Bronchial epithelial cell (primary cell): ENCODE results near the gene WIPF3. TPM values are rescaled to one million over a fixed set of nuclear protein-coding genes. Genes with fewer than 3 reads are reported as not detected.
A peak's percentile ranks its signal among the peaks of the same experiment; 100 is the strongest.

Experiments used
- DNase-seq: peaks from one replicate; pipeline ENCODE4 v3.0.0-alpha.2; 2010; ENCODE audit warnings: low read depth
- FAIRE-seq: peaks from 2 replicates; lab custom pipeline; 2011; peaks lifted over from hg19 to GRCh38; lab: Jason Lieb, UNC
- H3K27me3 ChIP-seq: 2 replicates; pipeline ENCODE4 v1.5.1; 2011; ENCODE audit warnings: low read length; ENCODE audit not compliant: control insufficient read depth, insufficient read depth
- H3K36me3 ChIP-seq: 2 replicates; pipeline ENCODE4 v1.5.1; 2011; ENCODE audit warnings: low read length; ENCODE audit not compliant: control insufficient read depth, insufficient read depth
- H3K4me3 ChIP-seq: 2 replicates; pipeline ENCODE4 v1.5.1; 2011; ENCODE audit warnings: mild to moderate bottlenecking, low read depth, low read length, control low read depth
- total RNA-seq: library from RNA; depleted of rRNA; stranded (reverse); fragments of >200 nt; gene quantifications from 2 replicates; pipeline ENCODE4 v1.2.1, GENCODE V29; 2014
- TF ChIP-seq, protein P1 (sequence below): IDR thresholded peaks from 2 replicates; pipeline ENCODE4 v1.5.1; 2011; ENCODE audit warnings: mild to moderate bottlenecking, moderate library complexity, low read length, control low read depth, inconsistent platforms; ENCODE audit not compliant: insufficient read depth, severe bottlenecking

Gene WIPF3
- total RNA-seq, 1 donor from 2014 or later, result under 0.01 TPM

- Histone ChIP-seq H3K36me3 (no peaks in the 10 kb centered on the region), H3K27me3 (peaks cover 6% of the 10 kb centered on the region), H3K4me3 (no peak overlapping the region)
- FAIRE-seq (no peak), DNase-seq (no peak)
- TF ChIP-seq, protein P1, sequence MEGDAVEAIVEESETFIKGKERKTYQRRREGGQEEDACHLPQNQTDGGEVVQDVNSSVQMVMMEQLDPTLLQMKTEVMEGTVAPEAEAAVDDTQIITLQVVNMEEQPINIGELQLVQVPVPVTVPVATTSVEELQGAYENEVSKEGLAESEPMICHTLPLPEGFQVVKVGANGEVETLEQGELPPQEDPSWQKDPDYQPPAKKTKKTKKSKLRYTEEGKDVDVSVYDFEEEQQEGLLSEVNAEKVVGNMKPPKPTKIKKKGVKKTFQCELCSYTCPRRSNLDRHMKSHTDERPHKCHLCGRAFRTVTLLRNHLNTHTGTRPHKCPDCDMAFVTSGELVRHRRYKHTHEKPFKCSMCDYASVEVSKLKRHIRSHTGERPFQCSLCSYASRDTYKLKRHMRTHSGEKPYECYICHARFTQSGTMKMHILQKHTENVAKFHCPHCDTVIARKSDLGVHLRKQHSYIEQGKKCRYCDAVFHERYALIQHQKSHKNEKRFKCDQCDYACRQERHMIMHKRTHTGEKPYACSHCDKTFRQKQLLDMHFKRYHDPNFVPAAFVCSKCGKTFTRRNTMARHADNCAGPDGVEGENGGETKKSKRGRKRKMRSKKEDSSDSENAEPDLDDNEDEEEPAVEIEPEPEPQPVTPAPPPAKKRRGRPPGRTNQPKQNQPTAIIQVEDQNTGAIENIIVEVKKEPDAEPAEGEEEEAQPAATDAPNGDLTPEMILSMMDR, result no peak
Observed at GRCh38 chr7:29858191-29858951, 52.1 kb downstream of the WIPF3 start.

GRCh38 chr7:29859104-29859503 is 52.8 kb downstream of the WIPF3 start:
- TF ChIP-seq, protein P1, result no peak
- Histone ChIP-seq H3K36me3 (no peaks in the 10 kb centered on the region), H3K27me3 (peaks cover 5% of the 10 kb centered on the region), H3K4me3 (no peak overlapping the region)
- FAIRE-seq (no peak), DNase-seq (no peak)

DNA sequence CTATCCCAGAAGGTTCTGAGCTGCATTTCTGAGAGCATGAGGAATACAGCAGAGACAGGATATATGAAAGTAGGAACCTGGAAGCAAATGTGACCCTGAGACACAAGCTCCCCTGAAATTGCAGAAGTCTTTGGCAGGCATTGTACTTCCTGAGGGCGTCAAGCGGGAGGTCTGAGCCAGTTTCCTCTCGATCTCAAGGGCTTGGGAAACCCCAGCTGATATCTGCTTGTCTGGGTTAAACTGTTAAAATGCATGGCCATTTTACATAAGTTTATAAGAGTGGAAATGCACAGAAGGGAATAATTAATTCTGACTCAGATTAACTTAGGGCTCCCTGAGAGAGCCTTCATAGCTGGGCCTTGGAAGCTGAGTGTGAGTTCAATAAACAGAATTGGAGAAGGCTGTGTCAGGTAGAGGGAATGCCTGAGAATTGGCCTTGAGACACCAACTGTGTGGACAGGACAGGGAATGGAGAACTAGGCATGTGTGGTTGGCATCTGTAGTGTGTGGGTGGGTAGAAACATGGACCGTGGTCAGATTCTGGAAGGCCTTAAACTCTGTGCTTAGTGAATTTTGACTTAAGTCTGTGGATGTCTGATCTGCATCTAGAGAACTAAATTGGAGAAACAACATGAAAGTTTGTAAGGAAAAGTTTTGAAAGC is 53.3 kb downstream of the WIPF3 start:
- DNase-seq, result no peak
- H3K27me3 ChIP-seq, result peaks cover 5% of the 10 kb centered on the region
- TF ChIP-seq, protein P1, result no peak
- H3K4me3 ChIP-seq, result no peak overlapping the region
- no peaks in the 10 kb centered on the region for H3K36me3 ChIP-seq
- peak; percentile 64 for FAIRE-seq

GRCh38 chr7:29860186-29860585 is 53.9 kb downstream of the WIPF3 start:
- TF ChIP-seq, protein P1, result no peak
- no peaks in the 10 kb centered on the region for H3K36me3 ChIP-seq
- peaks cover 4% of the 10 kb centered on the region for H3K27me3 ChIP-seq
- FAIRE-seq (peak; percentile 7), DNase-seq (no peak)
- H3K4me3 ChIP-seq, result no peak overlapping the region

DNA sequence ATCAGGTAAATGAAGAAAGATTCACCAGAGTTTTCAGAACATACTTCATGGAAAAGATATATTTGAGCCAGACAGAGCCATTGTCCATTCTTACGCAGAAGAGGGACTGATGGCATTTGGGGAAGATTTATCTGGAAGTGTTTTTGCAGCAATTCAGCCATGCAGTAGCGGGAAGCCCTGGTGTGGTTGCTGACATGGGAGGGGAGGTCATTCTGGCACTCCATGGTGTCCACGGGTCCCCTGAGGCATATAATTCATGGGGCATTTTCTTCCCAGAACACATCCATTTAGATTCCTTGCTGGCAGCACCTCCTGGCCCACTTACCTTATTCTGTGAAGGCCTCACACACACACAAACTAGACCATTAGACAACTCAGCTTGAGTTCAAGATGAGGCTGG is 55.6 kb downstream of the WIPF3 start:
- TF ChIP-seq, protein P1, result no peak
- Histone ChIP-seq H3K4me3 (no peak overlapping the region), H3K36me3 (no peaks in the 10 kb centered on the region), H3K27me3 (peaks cover 2% of the 10 kb centered on the region)
- FAIRE-seq (no peak), DNase-seq (no peak)
